BE2C (cell line): ENCODE results near the gene SAMD3.
"Not testable (repeated sequence)": the region's sequence is repeated elsewhere in the genome, so short reads cannot be mapped to it uniquely, and the experiment has no call there.

ENCODE experiments used
- DNase-seq: peaks from one replicate; pipeline ENCODE4 v3.0.0-alpha.2; 2020
- H3K27me3 ChIP-seq: fragments of 250-450 bp; sonication (Bioruptor Pico); 2 replicates; pipeline ENCODE4 v1.5.1; 2020; ENCODE audit warnings: mild to moderate bottlenecking
- H3K36me3 ChIP-seq: fragments of 250-450 bp; sonication (Bioruptor Pico); 2 replicates; pipeline ENCODE4 v1.5.1; 2020; ENCODE audit warnings: mild to moderate bottlenecking
- H3K4me1 ChIP-seq: fragments of 250-450 bp; sonication (Bioruptor Pico); 2 replicates; pipeline ENCODE4 v1.5.1; 2020
- H3K4me3 ChIP-seq: 2 replicates; pipeline ENCODE4 v1.5.1; 2011; ENCODE audit warnings: low read depth, low read length
- H3K9me3 ChIP-seq: fragments of 250-450 bp; sonication (Bioruptor Pico); 2 replicates; pipeline ENCODE4 v1.5.1; 2020
- TF ChIP-seq, protein P1 (sequence below): IDR thresholded peaks from 2 replicates; pipeline ENCODE4 v1.5.1; 2012; ENCODE audit warnings: mild to moderate bottlenecking, low read depth, low read length

SAMD3 gene

DNA sequence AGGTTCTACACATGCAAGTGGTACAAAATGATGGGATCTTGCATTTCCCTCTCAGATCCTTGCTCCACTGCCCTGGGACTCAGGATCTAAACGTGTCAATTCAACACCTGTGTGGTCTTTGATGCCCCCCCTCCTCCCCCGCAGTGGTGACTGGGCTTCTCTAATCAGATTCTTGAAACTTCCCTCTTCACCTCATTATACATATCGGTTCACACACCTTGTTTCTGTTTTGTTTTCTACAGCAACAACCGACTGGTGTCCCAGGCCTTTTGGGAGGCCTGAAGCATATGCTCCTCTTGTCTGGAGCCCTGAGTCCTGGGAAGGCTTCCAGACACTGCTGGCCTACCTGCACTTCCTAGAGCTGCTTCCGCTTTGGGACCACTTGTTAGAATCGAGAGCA is 20.0 kb downstream of the SAMD3 start:
- Histone ChIP-seq H3K36me3 (no peaks in the 10 kb centered on the region), H3K9me3 (no peaks in the 10 kb centered on the region), H3K4me3 (no peak overlapping the region), H3K4me1 (no peaks in the 10 kb centered on the region), H3K27me3 (no peaks in the 10 kb centered on the region)
- TF ChIP-seq, protein P1, sequence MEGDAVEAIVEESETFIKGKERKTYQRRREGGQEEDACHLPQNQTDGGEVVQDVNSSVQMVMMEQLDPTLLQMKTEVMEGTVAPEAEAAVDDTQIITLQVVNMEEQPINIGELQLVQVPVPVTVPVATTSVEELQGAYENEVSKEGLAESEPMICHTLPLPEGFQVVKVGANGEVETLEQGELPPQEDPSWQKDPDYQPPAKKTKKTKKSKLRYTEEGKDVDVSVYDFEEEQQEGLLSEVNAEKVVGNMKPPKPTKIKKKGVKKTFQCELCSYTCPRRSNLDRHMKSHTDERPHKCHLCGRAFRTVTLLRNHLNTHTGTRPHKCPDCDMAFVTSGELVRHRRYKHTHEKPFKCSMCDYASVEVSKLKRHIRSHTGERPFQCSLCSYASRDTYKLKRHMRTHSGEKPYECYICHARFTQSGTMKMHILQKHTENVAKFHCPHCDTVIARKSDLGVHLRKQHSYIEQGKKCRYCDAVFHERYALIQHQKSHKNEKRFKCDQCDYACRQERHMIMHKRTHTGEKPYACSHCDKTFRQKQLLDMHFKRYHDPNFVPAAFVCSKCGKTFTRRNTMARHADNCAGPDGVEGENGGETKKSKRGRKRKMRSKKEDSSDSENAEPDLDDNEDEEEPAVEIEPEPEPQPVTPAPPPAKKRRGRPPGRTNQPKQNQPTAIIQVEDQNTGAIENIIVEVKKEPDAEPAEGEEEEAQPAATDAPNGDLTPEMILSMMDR: no peak
- no peak for DNase-seq

DNA sequence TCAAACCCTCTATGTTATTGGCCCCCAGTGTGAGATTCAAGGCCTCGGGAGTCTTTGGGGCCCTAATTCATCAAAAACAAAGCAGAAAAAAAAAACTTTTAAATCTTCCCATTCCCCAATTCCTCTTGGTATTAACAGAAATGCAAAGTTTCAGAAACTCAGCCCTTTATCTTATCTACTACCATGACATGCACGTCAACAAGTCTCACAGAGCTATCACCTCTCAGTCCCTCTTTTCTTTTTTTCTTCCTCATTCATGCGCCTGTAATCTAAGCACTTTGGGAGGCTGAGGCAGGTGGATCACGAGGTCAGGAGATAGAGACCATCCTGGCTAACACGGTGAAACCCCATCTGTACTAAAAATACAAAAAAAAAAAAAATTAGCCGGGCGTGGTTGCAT is 22.7 kb downstream of the SAMD3 start:
- H3K4me3 ChIP-seq: no peak overlapping the region
- H3K9me3 ChIP-seq: no peaks in the 10 kb centered on the region
- TF ChIP-seq, protein P1: no peak
- no peak for DNase-seq
- H3K4me1 ChIP-seq: no peaks in the 10 kb centered on the region
- H3K27me3 ChIP-seq: no peaks in the 10 kb centered on the region
- H3K36me3 ChIP-seq: no peaks in the 10 kb centered on the region

DNA sequence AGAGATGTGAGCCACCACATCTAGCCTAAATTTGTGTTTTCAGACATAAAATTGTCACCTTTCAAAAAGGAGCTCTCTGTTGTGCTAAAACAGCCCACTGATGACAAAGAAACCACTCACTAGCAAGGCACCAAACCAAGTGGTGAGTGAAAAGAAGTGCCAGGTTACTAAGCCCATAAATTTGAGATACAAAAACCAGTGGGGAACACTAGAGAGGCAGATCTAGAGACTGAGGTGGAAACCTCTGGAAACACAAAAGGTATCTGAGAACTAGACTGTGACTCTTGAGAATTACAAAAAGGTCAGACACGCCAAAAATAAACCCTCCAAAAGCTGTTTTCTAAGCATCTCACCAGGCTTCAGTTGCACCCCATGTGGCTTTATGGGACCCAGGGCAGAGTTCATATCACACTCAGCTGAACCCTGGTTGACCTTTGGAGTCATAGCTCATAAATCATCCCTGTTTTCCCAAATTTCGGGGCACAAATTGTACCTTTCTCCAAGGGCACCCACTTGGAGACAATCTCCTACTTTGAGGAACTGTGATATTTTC is 24.2 kb downstream of the SAMD3 start:
- H3K9me3 ChIP-seq: no peaks in the 10 kb centered on the region
- no peak for DNase-seq
- H3K4me3 ChIP-seq: no peak overlapping the region
- H3K36me3 ChIP-seq: no peaks in the 10 kb centered on the region
- H3K27me3 ChIP-seq: no peaks in the 10 kb centered on the region
- no peaks in the 10 kb centered on the region for H3K4me1 ChIP-seq
- TF ChIP-seq, protein P1: no peak

DNA sequence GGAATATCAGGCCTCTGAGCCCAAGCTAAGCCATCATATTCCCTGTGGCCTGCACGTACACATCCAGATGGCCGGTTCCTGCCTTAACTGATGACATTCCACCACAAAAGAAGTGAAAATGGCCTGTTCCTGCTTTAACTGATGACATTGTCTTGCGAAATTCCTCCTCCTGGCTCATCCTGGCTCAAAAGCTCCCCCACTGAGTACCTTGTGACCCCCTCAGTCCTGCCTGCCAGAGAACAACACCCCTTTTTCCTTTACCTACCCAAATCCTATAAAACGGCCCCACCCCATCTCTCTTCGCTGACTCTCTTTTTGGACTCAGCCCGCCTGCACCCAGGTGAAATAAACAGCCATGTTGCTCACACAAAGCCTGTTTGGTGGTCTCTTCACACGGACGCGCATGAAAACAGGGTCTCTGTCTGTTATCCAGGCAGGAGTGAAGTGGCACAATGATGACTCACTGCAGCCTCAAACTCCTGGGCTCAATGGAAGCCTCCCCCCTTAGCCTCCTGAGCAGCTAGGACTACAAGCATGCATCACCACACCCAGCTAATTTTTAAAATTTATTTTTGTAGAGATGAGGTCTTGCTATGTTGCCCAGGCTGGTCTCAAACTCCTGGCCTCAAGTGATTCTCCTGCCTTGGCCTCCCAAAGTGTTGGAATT is 24.8 kb downstream of the SAMD3 start:
- not testable (repeated sequence) for H3K36me3 ChIP-seq, H3K27me3 ChIP-seq, H3K4me1 ChIP-seq, H3K4me3 ChIP-seq, DNase-seq, H3K9me3 ChIP-seq

DNA sequence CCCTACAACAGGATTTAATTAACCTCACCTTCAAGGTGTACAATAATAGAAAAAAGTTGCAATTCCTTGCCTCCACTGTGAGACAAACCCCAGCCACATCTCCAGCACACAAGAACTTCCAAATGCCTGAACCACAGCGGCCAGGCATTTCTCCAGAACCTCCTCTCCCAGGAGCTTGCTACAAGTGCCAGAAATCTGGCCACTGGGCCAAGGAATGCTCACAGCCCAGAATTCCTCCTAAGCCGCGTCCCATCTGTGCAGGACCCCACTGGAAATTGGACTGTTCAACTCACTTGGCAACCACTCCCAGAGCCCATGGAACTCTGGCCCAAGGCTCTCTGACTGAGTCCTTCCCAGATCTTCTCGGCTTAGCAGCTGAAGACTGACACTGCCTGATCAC is 28.3 kb downstream of the SAMD3 start:
- not testable (repeated sequence) for H3K36me3 ChIP-seq, H3K9me3 ChIP-seq, H3K4me1 ChIP-seq, DNase-seq, H3K4me3 ChIP-seq, H3K27me3 ChIP-seq

DNA sequence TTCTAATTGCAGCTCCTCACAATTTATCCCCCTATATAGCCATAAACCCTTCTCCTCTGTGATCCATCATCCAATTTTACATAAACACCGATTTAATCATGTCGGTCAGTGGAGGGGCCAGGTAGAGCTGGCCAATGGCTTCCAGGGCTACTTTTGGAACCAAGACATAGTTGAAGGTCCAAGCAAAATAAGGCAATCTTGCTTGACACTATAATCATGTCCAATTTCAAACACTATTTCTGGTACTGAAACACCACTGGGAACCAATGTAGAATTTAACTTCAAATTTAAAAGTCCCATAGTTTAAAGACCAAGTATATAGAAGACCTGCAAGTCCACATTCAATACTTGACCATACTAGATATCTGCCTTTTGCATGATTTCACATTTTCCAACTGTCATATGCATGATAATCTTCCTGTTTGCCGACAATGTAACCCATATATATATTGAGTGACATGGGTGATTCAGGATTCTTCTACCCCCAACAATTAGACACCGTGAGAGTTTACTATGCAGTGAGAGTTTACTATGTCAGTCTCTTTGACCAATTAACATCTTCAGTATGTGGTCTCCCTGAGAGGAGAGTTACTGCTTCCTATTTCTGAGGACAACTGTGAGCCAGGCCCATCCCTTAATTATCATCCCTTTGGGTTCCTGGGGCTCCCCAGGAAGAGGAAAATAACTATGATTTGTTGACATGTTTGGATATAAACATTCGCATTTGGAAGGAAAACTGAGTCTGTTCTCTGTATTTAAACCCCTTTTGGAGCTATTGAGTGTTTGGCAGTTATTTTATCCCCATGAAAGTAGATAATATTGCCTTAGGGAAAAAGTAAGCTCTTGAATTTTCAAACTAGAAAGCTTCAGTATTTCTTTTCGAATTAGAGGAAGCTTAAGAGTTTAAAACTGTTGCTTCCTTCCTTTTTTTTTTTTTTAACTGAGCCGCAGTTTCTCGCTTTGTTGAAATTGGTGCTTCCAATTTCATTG is 31.8 kb downstream of the SAMD3 start:
- Histone ChIP-seq H3K27me3 (0 out of 2 replicates have a peak, but pooled peaks cover 2% of the 10 kb centered on the region), H3K36me3 (no peaks in the 10 kb centered on the region), H3K9me3 (no peaks in the 10 kb centered on the region), H3K4me1 (no peaks in the 10 kb centered on the region), H3K4me3 (no peak overlapping the region)
- TF ChIP-seq, protein P1: no peak
- no peak for DNase-seq
